Measurements from ENCODE around the gene UBE2L5.

- no peak for TF ChIP-seq CTCF (IDR thresholded peaks at IDR 0.05)
- no peak for TF ChIP-seq POLR2AphosphoS5 (IDR thresholded peaks at IDR 0.05)
These were observed 9.1 kb downstream of the UBE2L5 start for GRCh38 chr13:30431269-30431940.
